K562 (cell line): ENCODE results near the gene CST6. TPM values are rescaled to one million over a fixed set of nuclear protein-coding genes. Genes with fewer than 3 reads are reported as not detected.
A peak's percentile ranks its signal among the peaks of the same experiment; 100 is the strongest.

Experiments
- ATAC-seq: fragments of 200-7000 bp; cut with Tn5 transposase; 3 replicates; pipeline ENCODE4 v1.9.1; 2020; ENCODE audit warnings: moderate library complexity
- BruUV-seq: library from RNA; stranded (reverse); fragments of 400-500 nt; replicated peaks from 2 replicates; lab custom pipeline; 2021; lab: Mats Ljungman, UMichigan
- CTCF ChIA-PET: fragments of 300-600 bp; formaldehyde crosslinking; extraction: SDS; loops from one replicate; lab custom pipeline; 2021; ENCODE audit warnings: low intra/inter-chr PET ratio; lab: Yijun Ruan, JAX
- POLR2A ChIA-PET: fragments of 300-600, 350-650 bp; sonication (Branson Sonifier 250); formaldehyde crosslinking; extraction: SDS; loops from one replicate; lab custom pipeline; 2021; ENCODE audit warnings: antibody characterized with exemption, inconsistent platforms; lab: Yijun Ruan, JAX
- DNase-seq, 4 experiments: peaks; one replicate each; pipeline versions ENCODE4 v3.0.0 to v3.0.0-alpha.2; 2011 to 2018; ENCODE audit warnings: low spot score in 3 of 4, mixed read lengths in 3 of 4; ENCODE audit errors: extremely low read depth in 1 of 4
- FAIRE-seq: peaks from 2 replicates; lab custom pipeline; 2011; peaks lifted over from hg19 to GRCh38; lab: Jason Lieb, UNC
- H2AFZ ChIP-seq: 2 replicates; pipeline ENCODE4 v1.6.0; 2011; ENCODE audit warnings: low read depth, low read length, control low read depth, inconsistent platforms
- H3K27ac ChIP-seq: fragments of 200-600 bp; 3 replicates; pipeline ENCODE4 v1.8.0; 2011; ENCODE audit warnings: low read depth, mild to moderate bottlenecking, control low read depth, inconsistent platforms, low read length, moderate library complexity, mixed read lengths; ENCODE audit errors: extremely low read depth
- H3K27me3 ChIP-seq, 2 experiments: fragments of 300-600 bp in 1 of 2; 2 replicates in 1 of 2; 3 replicates in 1 of 2; pipeline versions ENCODE4 v1.6.0 to v1.8.0; 2011; ENCODE audit warnings: inconsistent platforms in 2 of 2, low read length in 2 of 2, mild to moderate bottlenecking in 1 of 2, mixed read lengths in 1 of 2, moderate library complexity in 1 of 2; ENCODE audit not compliant: control insufficient read depth in 2 of 2, insufficient read depth in 2 of 2
- H3K36me3 ChIP-seq: fragments of 300-600 bp; 3 replicates; pipeline ENCODE4 v1.8.0; 2011; ENCODE audit warnings: mild to moderate bottlenecking, low read length, inconsistent platforms; ENCODE audit not compliant: control insufficient read depth, insufficient read depth
- H3K4me1 ChIP-seq, 2 experiments: fragments of 200-600 bp in 1 of 2; replicated peaks in 1 of 2; 2 replicates in 1 of 2; 3 replicates in 1 of 2; pipeline versions ENCODE4 v1.5.1 to v1.8.0; 2011; ENCODE audit warnings: inconsistent platforms in 2 of 2, low read length in 2 of 2, mild to moderate bottlenecking in 1 of 2, mixed read lengths in 1 of 2, moderate library complexity in 1 of 2; ENCODE audit not compliant: control insufficient read depth in 2 of 2, insufficient read depth in 2 of 2
- H3K4me2 ChIP-seq: 2 replicates; pipeline ENCODE4 v1.6.1; 2011; ENCODE audit warnings: low read length, control low read depth, inconsistent platforms, mixed read lengths; ENCODE audit not compliant: insufficient read depth
- H3K4me3 ChIP-seq: fragments of 200-600 bp; sonication (generic), shearing (Covaris generic); 2 replicates; pipeline ENCODE4 v1.5.1; 2016; ENCODE audit warnings: control low read depth, inconsistent platforms
- H3K79me2 ChIP-seq: fragments of 200-600 bp; 3 replicates; pipeline ENCODE4 v1.8.0; 2011; ENCODE audit warnings: low read length, inconsistent platforms; ENCODE audit not compliant: control insufficient read depth, insufficient read depth
- H3K9ac ChIP-seq, 2 experiments: 2 replicates each; pipeline versions ENCODE4 v1.6.0 to v1.6.1; 2011; ENCODE audit warnings: low read depth in 2 of 2, low read length in 2 of 2, control low read depth in 1 of 2, inconsistent platforms in 1 of 2, mild to moderate bottlenecking in 1 of 2, mixed read lengths in 1 of 2; ENCODE audit not compliant: insufficient read depth in 1 of 2
- H3K9me1 ChIP-seq: one replicate; pipeline ENCODE4 v1.6.0; 2011; ENCODE audit warnings: inconsistent platforms, mild to moderate bottlenecking, low read length, moderate library complexity; ENCODE audit not compliant: control insufficient read depth, insufficient read depth
- H3K9me3 ChIP-seq: replicated peaks from 2 replicates; pipeline ENCODE4 v1.5.1; 2011; ENCODE audit warnings: low read depth, low read length, inconsistent platforms; ENCODE audit not compliant: control insufficient read depth, insufficient read depth
- H4K20me1 ChIP-seq: replicated peaks from 2 replicates; pipeline ENCODE4 v1.6.1; 2011; ENCODE audit warnings: low read length, inconsistent platforms, mixed read lengths; ENCODE audit not compliant: control insufficient read depth, insufficient read depth
- AFF4 ChIP-seq: sonication (generic); formaldehyde crosslinking; IDR thresholded peaks from 2 replicates; pipeline ENCODE4 v1.8.0; 2023; ENCODE audit warnings: mild to moderate bottlenecking, missing genetic modification reagents
- ATF6 ChIP-seq: sonication (generic); formaldehyde crosslinking; IDR thresholded peaks from 2 replicates; pipeline ENCODE4 v1.4.0; 2020; ENCODE audit warnings: mild to moderate bottlenecking, missing genetic modification reagents
- CHD1 ChIP-seq: fragments of 200-600 bp; sonication (generic); IDR thresholded peaks from one replicate; pipeline ENCODE4 v1.6.1; 2012; ENCODE audit warnings: mild to moderate bottlenecking, moderate library complexity, low read length, inconsistent platforms
- E2F5 ChIP-seq: sonication (generic); formaldehyde crosslinking; IDR thresholded peaks from 2 replicates; pipeline ENCODE4 v1.8.0; 2022; ENCODE audit warnings: mild to moderate bottlenecking, missing genetic modification reagents
- KAT7 ChIP-seq: sonication (generic); formaldehyde crosslinking; IDR thresholded peaks from 2 replicates; pipeline ENCODE4 v1.8.0; 2022; ENCODE audit warnings: missing genetic modification reagents, mild to moderate bottlenecking, borderline replicate concordance
- L3MBTL2 ChIP-seq: fragments of 450-650 bp; IDR thresholded peaks from 2 replicates; pipeline ENCODE4 v1.6.1; 2016; ENCODE audit warnings: mild to moderate bottlenecking, moderate library complexity
- MLLT1 ChIP-seq, 2 experiments: fragments of 450-650 bp; IDR thresholded peaks; 2 replicates each; pipeline ENCODE4 v1.6.1; 2016
- MYC ChIP-seq, 2 experiments: fragments of 250-450 bp in 1 of 2; sonication (Bioruptor Pico) in 1 of 2; IDR thresholded peaks; 2 replicates each; pipeline versions ENCODE4 v1.5.1 to v1.6.1; 2012 to 2021; ENCODE audit warnings: low read depth in 2 of 2, borderline replicate concordance in 1 of 2, improper control_type of control experiment in 1 of 2, low read length in 1 of 2, mild to moderate bottlenecking in 1 of 2, moderate library complexity in 1 of 2
- NRF1 ChIP-seq, 2 experiments: fragments of 450-650 bp; IDR thresholded peaks in 1 of 2; conservative IDR thresholded peaks in 1 of 2; 2 replicates each; pipeline ENCODE4 v1.6.1; 2014; ENCODE audit warnings: mild to moderate bottlenecking in 2 of 2
- RBBP5 ChIP-seq: fragments of 200-600 bp; sonication (generic); IDR thresholded peaks from 2 replicates; pipeline ENCODE4 v1.6.1; 2012; ENCODE audit warnings: borderline replicate concordance, mild to moderate bottlenecking, low read length, control low read depth, inconsistent platforms; ENCODE audit not compliant: insufficient read depth, poor library complexity, severe bottlenecking
- WGBS: fragments of 100-300 bp; shearing (Covaris generic); methylation state at CpG from one replicate; pipeline ENCODE4 v1.1.6; 2016; ENCODE audit warnings: low coverage, mixed read lengths; ENCODE audit not compliant: insufficient coverage; ENCODE audit errors: missing lambda C conversion rate; 5-methylcytosine and 5-hydroxymethylcytosine counted together
- in situ Hi-C: fragments of 300-500 bp; cut with MboI; formaldehyde crosslinking; loops from 4 replicates; pipeline ENCODE4 v1.15.0; 2018; ENCODE audit warnings: inconsistent platforms, mixed read lengths
- intact Hi-C: fragments of 100-400 bp; cut with micrococcal nuclease; formaldehyde crosslinking; loops from 2 replicates; pipeline ENCODE4 v1.14.2; 2022
- polyA plus RNA-seq, 8 experiments: library from polyadenylated mRNA; depleted of rRNA in 4 of 8; stranded (reverse) in 5 of 8; unstranded in 3 of 8; fragments of >200 nt; fragmentation: Nextera tagmentation in 2 of 8; fragmentation: Illumina TruSeq in 1 of 8; extraction: Ambion mirVana in 2 of 8; extraction: Trizol in 1 of 8; gene quantifications; 2 replicates each; pipeline versions ENCODE4 v1.2.1 to v1.2.3, GENCODE V29; 2011 to 2014; ENCODE audit warnings: inconsistent platforms in 1 of 8, missing spikeins in 1 of 8
- total RNA-seq, 7 experiments: library from RNA; depleted of rRNA in 6 of 7; stranded (reverse); fragments of >200 nt in 6 of 7; fragmentation: Illumina TruSeq in 2 of 7; extraction: Trizol in 2 of 7; gene quantifications; 2 replicates each; pipeline versions ENCODE4 v1.2.1 to v1.2.3, GENCODE V29; 2011 to 2021; ENCODE audit warnings: low replicate concordance in 1 of 7

The CST6 gene
- total and polyA plus RNA-seq, 9 of the 15 experiments (the other 6 are each of a cell fraction or from before 2014, with no cell fraction given): not detected

- Histone ChIP-seq H3K9me3 (no peaks in the 10 kb centered on the region), H3K9me1 (no peaks in the 10 kb centered on the region), H3K79me2 (peaks cover 31% of the 10 kb centered on the region), H3K27me3 (no peaks in the 10 kb centered on the region), H3K36me3 (peaks cover 48% of the 10 kb centered on the region), H3K9ac (peak overlapping the region; percentile 98 to 99), H3K4me2 (peak overlapping the region; percentile 99), H3K27ac (peak overlapping the region; percentile 85), H4K20me1 (no peaks in the 10 kb centered on the region), H2AFZ (peak overlapping the region; percentile 96), H3K4me1 (peaks cover 16 to 33% of the 10 kb centered on the region in 2 experiments), H3K4me3 (peak overlapping the region; percentile 89)
- POLR2A ChIA-PET: interaction anchor here (0.5 to 4.8 kb wide), 9 partner anchors 8 to 364 kb away, joined by 3 to 32 read pairs (median 6); partner anchors contain the start of gene MUS81
- DNase-seq (no peak), ATAC-seq (no peak), FAIRE-seq (no peak)
- WGBS: 0% methylated on average over 17 of the region's 17 CpGs
- CTCF ChIA-PET: no interaction called here
- in situ Hi-C loops (no loop called here), intact Hi-C loops (no loop called here)
- TSS peak; percentile 74 for BruUV-seq
- 0 out of 2 replicates have a peak, but pooled peaks have one; percentile 43 for TF ChIP-seq E2F5 (CRISPR knock-in tag)
- peak; percentile 85 for TF ChIP-seq CHD1
- peak; percentile 83 for TF ChIP-seq KAT7 (CRISPR knock-in tag)
- TF ChIP-seq MLLT1 (IDR thresholded peaks at IDR 0.05): 0 out of 4 replicates have a peak, but pooled peaks of 1 of the 2 experiments have one; percentile 2
- TF ChIP-seq ATF6 (CRISPR knock-in tag): no peak
- TF ChIP-seq MYC (IDR thresholded peaks at IDR 0.05; ENCODE audit: low read depth, low read length): no peak
- 0 out of 2 replicates have a peak, but pooled peaks have one; percentile 51 for TF ChIP-seq MYC (CRISPR knock-in tag; IDR thresholded peaks at IDR 0.05; ENCODE audit: borderline replicate concordance, low read depth)
- 0 out of 2 replicates have a peak, but pooled peaks have one; percentile 5 for TF ChIP-seq AFF4
- TF ChIP-seq NRF1 (conservative IDR thresholded peaks at IDR 0.05 in 1 of 2, IDR thresholded peaks at IDR 0.05 in 1 of 2): no peak
- TF ChIP-seq L3MBTL2: no peak
- peak; percentile 50 for TF ChIP-seq RBBP5
Observed at GRCh38 chr11:66052664-66052982, 40.8 kb downstream of the CST6 start.
